ENCODE measurements around the gene OSTM1. TPM values are rescaled to one million over a fixed set of nuclear protein-coding genes. Genes with fewer than 3 reads are reported as not detected.

OSTM1 gene
- total RNA-seq: 59.3 TPM
- long read RNA-seq, full-length matches to known transcripts: 149 of 177 reads
- long read RNA-seq, partial matches to known transcripts: 6 of 177 reads
- long read RNA-seq, other reads (novel, unspliced or antisense): 22 of 177 reads

- H3K36me3 ChIP-seq: no peaks in the 10 kb centered on the region
- H3K4me3 ChIP-seq: peak within 1 kb of the TSS; percentile 94
- TF ChIP-seq CTCF (IDR thresholded peaks at IDR 0.05): no peak
- peak within 1 kb of the TSS; percentile 89 for H3K27ac ChIP-seq
- H3K27me3 ChIP-seq: no peaks in the 10 kb centered on the region
- intact Hi-C loops (cut with DNase I): no loop called here
- peaks cover 8% of the 10 kb centered on the region for H3K4me1 ChIP-seq
- DNase-seq: peak; percentile 97
- H3K9me3 ChIP-seq: no peaks in the 10 kb centered on the region
- peak; percentile 100 for ATAC-seq
Measured at GRCh38 chr6:108074359-108075144, at the start of gene OSTM1. OSTM1 (minus strand) TSS chr6:108074741; CDS start chr6:108074651, 90 bp downstream.

- H3K4me1 ChIP-seq: peaks cover 7% of the 10 kb centered on the region
- no peak overlapping the region for H3K4me3 ChIP-seq
- DNase-seq: no peak
- ATAC-seq: no peak
- TF ChIP-seq CTCF (IDR thresholded peaks at IDR 0.05): no peak
- peaks cover 83% of the 10 kb centered on the region for H3K27me3 ChIP-seq
- intact Hi-C loops (cut with DNase I): no loop called here
- H3K27ac ChIP-seq: no peak overlapping the region
- no peaks in the 10 kb centered on the region for H3K9me3 ChIP-seq
- H3K36me3 ChIP-seq: no peaks in the 10 kb centered on the region
Measured at GRCh38 chr6:108123946-108124345, 49.4 kb upstream of the OSTM1 start.

GRCh38 chr6:108123481-108123929, 49.0 kb upstream of the OSTM1 start:
- intact Hi-C loops (cut with DNase I): no loop called here
- no peak for TF ChIP-seq CTCF (IDR thresholded peaks at IDR 0.05)

GRCh38 chr6:108121612-108122011, 47.1 kb upstream of the OSTM1 start:
- ATAC-seq: no peak
- no peaks in the 10 kb centered on the region for H3K36me3 ChIP-seq
- intact Hi-C loops (cut with DNase I): no loop called here
- no peak overlapping the region for H3K4me3 ChIP-seq
- H3K27ac ChIP-seq: no peak overlapping the region
- no peaks in the 10 kb centered on the region for H3K9me3 ChIP-seq
- no peak for DNase-seq
- TF ChIP-seq CTCF (IDR thresholded peaks at IDR 0.05): no peak
- peaks cover 94% of the 10 kb centered on the region for H3K27me3 ChIP-seq
- H3K4me1 ChIP-seq: peaks cover 24% of the 10 kb centered on the region

More at GRCh38 chr6:108123481-108123929, 49.0 kb upstream of the OSTM1 start:
- Histone ChIP-seq H3K9me3 (no peaks in the 10 kb centered on the region), H3K27me3 (peaks cover 87% of the 10 kb centered on the region), H3K4me3 (no peak overlapping the region), H3K27ac (no peak overlapping the region), H3K36me3 (no peaks in the 10 kb centered on the region), H3K4me1 (peaks cover 11% of the 10 kb centered on the region)
- ATAC-seq (no peak), DNase-seq (no peak)

GRCh38 chr6:108120311-108120710, 45.8 kb upstream of the OSTM1 start:
- DNase-seq (no peak), ATAC-seq (no peak)
- Histone ChIP-seq H3K4me1 (peaks cover 30% of the 10 kb centered on the region), H3K36me3 (no peaks in the 10 kb centered on the region), H3K9me3 (no peaks in the 10 kb centered on the region), H3K27me3 (peaks cover 91% of the 10 kb centered on the region), H3K4me3 (no peak overlapping the region), H3K27ac (no peak overlapping the region)
- intact Hi-C loops (cut with DNase I): no loop called here
- TF ChIP-seq CTCF (IDR thresholded peaks at IDR 0.05): no peak

All from upper lobe of right lung (tissue), 1 donor.